IMR-90 (cell line): ENCODE measurements around the gene IQGAP2. TPM values are rescaled to one million over a fixed set of nuclear protein-coding genes. Genes with fewer than 3 reads are reported as not detected.

Source experiments
- ATAC-seq: fragments of 200-7000 bp; cut with Tn5 transposase; 2 replicates; pipeline ENCODE4 v1.9.1; 2020; ENCODE audit warnings: low read depth, mild to moderate bottlenecking, moderate library complexity
- BruUV-seq: library from RNA; stranded (reverse); fragments of 400-500 nt; replicated peaks from 2 replicates; lab custom pipeline; 2021; lab: Mats Ljungman, UMichigan
- CTCF ChIA-PET: fragments of 300-600 bp; formaldehyde crosslinking; extraction: SDS; loops from one replicate; lab custom pipeline; 2021; ENCODE audit warnings: antibody characterized with exemption; lab: Yijun Ruan, JAX
- POLR2A ChIA-PET: fragments of 300-600 bp; sonication (Branson Sonifier 250); formaldehyde crosslinking; loops from one replicate; lab custom pipeline; 2022; ENCODE audit warnings: antibody characterized with exemption; ENCODE audit not compliant: unreplicated experiment; lab: Charles Lee
- DNase-seq: peaks from one replicate; pipeline ENCODE4 v3.0.0; 2013
- H2AFZ ChIP-seq: replicated peaks from 2 replicates; pipeline ENCODE3; 2013; ENCODE audit warnings: low read length, mild to moderate bottlenecking; ENCODE audit not compliant: poor library complexity
- H2AK5ac ChIP-seq: 2 replicates; pipeline ENCODE4 v1.6.1; 2013; ENCODE audit warnings: low read depth, low read length, inconsistent platforms
- H2AK9ac ChIP-seq: replicated peaks from 2 replicates; pipeline ENCODE3; 2013; ENCODE audit warnings: mild to moderate bottlenecking, low read depth, low read length, moderate library complexity; ENCODE audit not compliant: poor library complexity
- H2BK120ac ChIP-seq: 2 replicates; pipeline ENCODE4 v1.6.1; 2013; ENCODE audit warnings: low read depth, low read length, inconsistent platforms
- H2BK15ac ChIP-seq: 3 replicates; pipeline ENCODE4 v1.6.1; 2013; ENCODE audit warnings: low read depth, low read length, inconsistent platforms
- H2BK20ac ChIP-seq: 2 replicates; pipeline ENCODE4 v1.6.1; 2013; ENCODE audit warnings: low read depth, mild to moderate bottlenecking, inconsistent platforms, low read length, moderate library complexity
- H2BK5ac ChIP-seq: 2 replicates; pipeline ENCODE4 v1.6.1; 2013; ENCODE audit warnings: mild to moderate bottlenecking, low read depth, low read length, inconsistent platforms; ENCODE audit not compliant: poor library complexity, severe bottlenecking
- H3K14ac ChIP-seq: replicated peaks from 2 replicates; pipeline ENCODE4 v1.6.1; 2013; ENCODE audit warnings: low read depth, low read length, inconsistent platforms
- H3K18ac ChIP-seq: 2 replicates; pipeline ENCODE4 v1.6.1; 2013; ENCODE audit warnings: low read depth, low read length, control low read depth
- H3K23ac ChIP-seq: 2 replicates; pipeline ENCODE4 v1.6.1; 2013; ENCODE audit warnings: low read depth, low read length, inconsistent platforms
- H3K27ac ChIP-seq: 2 replicates; pipeline ENCODE4 v1.5.1; 2013; ENCODE audit warnings: mild to moderate bottlenecking, control low read depth, low read length; ENCODE audit not compliant: insufficient read depth
- H3K27me3 ChIP-seq: 2 replicates; pipeline ENCODE4 v1.6.1; 2013; ENCODE audit warnings: low read length; ENCODE audit not compliant: control insufficient read depth, insufficient read depth
- H3K36me3 ChIP-seq: 2 replicates; pipeline ENCODE4 v1.6.1; 2013; ENCODE audit warnings: low read length, mixed read lengths; ENCODE audit not compliant: control insufficient read depth, insufficient read depth
- H3K4ac ChIP-seq: 2 replicates; pipeline ENCODE4 v1.6.1; 2013; ENCODE audit warnings: low read depth, low read length, inconsistent platforms
- H3K4me1 ChIP-seq: 2 replicates; pipeline ENCODE4 v1.6.1; 2013; ENCODE audit warnings: low read length, mixed read lengths; ENCODE audit not compliant: control insufficient read depth, insufficient read depth
- H3K4me2 ChIP-seq: 2 replicates; pipeline ENCODE4 v1.6.1; 2013; ENCODE audit warnings: low read depth, mild to moderate bottlenecking, control low read depth, low read length, moderate library complexity
- H3K4me3 ChIP-seq: 2 replicates; pipeline ENCODE4 v1.5.1; 2013; ENCODE audit warnings: low read depth, mild to moderate bottlenecking, control low read depth, low read length, moderate library complexity; ENCODE audit not compliant: insufficient read depth
- H3K56ac ChIP-seq: 2 replicates; pipeline ENCODE4 v1.6.1; 2013; ENCODE audit warnings: low read length, inconsistent platforms; ENCODE audit not compliant: insufficient read depth; ENCODE audit errors: extremely low read depth
- H3K79me1 ChIP-seq, 2 experiments: 2 replicates each; pipeline ENCODE4 v1.6.1; 2013; ENCODE audit warnings: low read length in 2 of 2, inconsistent platforms in 1 of 2, low read depth in 1 of 2
- H3K9ac ChIP-seq: 2 replicates; pipeline ENCODE4 v1.6.1; 2013; ENCODE audit warnings: low read depth, low read length, control low read depth
- H3K9me1 ChIP-seq: 2 replicates; pipeline ENCODE4 v1.6.1; 2013; ENCODE audit warnings: low read length, inconsistent platforms; ENCODE audit not compliant: insufficient read depth
- H3K9me3 ChIP-seq: 2 replicates; pipeline ENCODE4 v1.6.1; 2013; ENCODE audit warnings: low read length; ENCODE audit not compliant: control insufficient read depth, insufficient read depth
- H4K20me1 ChIP-seq: 2 replicates; pipeline ENCODE4 v1.6.1; 2013; ENCODE audit warnings: low read length, inconsistent platforms; ENCODE audit not compliant: insufficient read depth
- H4K5ac ChIP-seq: 2 replicates; pipeline ENCODE4 v1.6.1; 2013; ENCODE audit warnings: mild to moderate bottlenecking, low read depth, low read length, control low read depth
- H4K8ac ChIP-seq, 2 experiments: 2 replicates each; pipeline ENCODE4 v1.6.1; 2013; ENCODE audit warnings: low read depth in 2 of 2, low read length in 2 of 2, control low read depth in 1 of 2, inconsistent platforms in 1 of 2
- H4K91ac ChIP-seq: 2 replicates; pipeline ENCODE4 v1.6.1; 2013; ENCODE audit warnings: low read depth, low read length, inconsistent platforms; ENCODE audit not compliant: insufficient read depth
- CEBPB ChIP-seq: IDR thresholded peaks from 2 replicates; pipeline ENCODE4 v1.6.1; 2012; ENCODE audit warnings: low read depth, low read length, improper control_type of control experiment
- CHD1 ChIP-seq: IDR thresholded peaks from 2 replicates; pipeline ENCODE4 v1.6.1; 2012; ENCODE audit warnings: low read depth, low read length, improper control_type of control experiment
- FOS ChIP-seq: fragments of 150-350 bp; IDR thresholded peaks from 2 replicates; pipeline ENCODE4 v1.6.1; 2016; ENCODE audit warnings: low read depth, low read length
- MAZ ChIP-seq: IDR thresholded peaks from 2 replicates; pipeline ENCODE4 v1.6.1; 2012; ENCODE audit warnings: low read depth, mild to moderate bottlenecking, low read length, improper control_type of control experiment, moderate library complexity, borderline replicate concordance
- NFE2L2 ChIP-seq: fragments of 150-350 bp; IDR thresholded peaks from 2 replicates; pipeline ENCODE4 v1.6.1; 2016; ENCODE audit warnings: low read depth, mild to moderate bottlenecking, low read length
- RCOR1 ChIP-seq: IDR thresholded peaks from 2 replicates; pipeline ENCODE4 v1.6.1; 2012; ENCODE audit warnings: mild to moderate bottlenecking, low read length, improper control_type of control experiment; ENCODE audit not compliant: insufficient replicate concordance
- SMC3 ChIP-seq: fragments of 150-350 bp; IDR thresholded peaks from 2 replicates; pipeline ENCODE4 v1.6.1; 2016; ENCODE audit warnings: low read depth, mild to moderate bottlenecking, antibody characterized with exemption, low read length, moderate library complexity
- WGBS, 2 experiments: methylation state at CpG; one replicate each; pipeline versions ENCODE4 v1.1.5 to v1.1.7; 2013; ENCODE audit warnings: missing lambda C conversion rate in 2 of 2; ENCODE audit not compliant: insufficient read length in 1 of 2; ENCODE audit errors: extremely low coverage in 2 of 2; 5-methylcytosine and 5-hydroxymethylcytosine counted together
- dilution Hi-C: fragments of 300-500 bp; cut with HindIII; formaldehyde crosslinking; loops from one replicate; pipeline ENCODE4 v1.14.3; 2018; ENCODE audit warnings: low sequenced_read_pairs; ENCODE audit not compliant: unreplicated experiment
- in situ Hi-C: fragments of 300-500 bp; cut with MboI; formaldehyde crosslinking; loops from 3 replicates; pipeline ENCODE4 v1.14.3; 2019; ENCODE audit warnings: low sequenced_read_pairs, inconsistent platforms, mixed read lengths
- intact Hi-C: fragments of 100-400 bp; cut with micrococcal nuclease; formaldehyde crosslinking; loops from 2 replicates; pipeline ENCODE4 v1.10.0; 2022
- polyA plus RNA-seq, 3 experiments: library from polyadenylated mRNA; depleted of rRNA; stranded (reverse); fragments of >200 nt; gene quantifications; 2 replicates each; pipeline ENCODE4 v1.2.3, GENCODE V29; 2012; ENCODE audit warnings: low replicate concordance in 1 of 3
- total RNA-seq: library from RNA; depleted of rRNA; stranded (reverse); fragments of >200 nt; gene quantifications from 2 replicates; pipeline ENCODE4 v1.2.3, GENCODE V29; 2012
- TF ChIP-seq, protein P1 (sequence below): conservative IDR thresholded peaks from 2 replicates; pipeline ENCODE4 v1.5.1; 2012; ENCODE audit warnings: mild to moderate bottlenecking, low read depth, low read length, improper control_type of control experiment
- TF ChIP-seq, protein P2 (sequence below): fragments of 150-350 bp; IDR thresholded peaks from 2 replicates; pipeline ENCODE4 v1.6.1; 2017; ENCODE audit warnings: mild to moderate bottlenecking, antibody characterized with exemption, low read length, low read depth

The IQGAP2 gene
- total and polyA plus RNA-seq, 2 of the 4 experiments (the other 2 are of a cell fraction), result 0.21 to 0.36 TPM

DNA sequence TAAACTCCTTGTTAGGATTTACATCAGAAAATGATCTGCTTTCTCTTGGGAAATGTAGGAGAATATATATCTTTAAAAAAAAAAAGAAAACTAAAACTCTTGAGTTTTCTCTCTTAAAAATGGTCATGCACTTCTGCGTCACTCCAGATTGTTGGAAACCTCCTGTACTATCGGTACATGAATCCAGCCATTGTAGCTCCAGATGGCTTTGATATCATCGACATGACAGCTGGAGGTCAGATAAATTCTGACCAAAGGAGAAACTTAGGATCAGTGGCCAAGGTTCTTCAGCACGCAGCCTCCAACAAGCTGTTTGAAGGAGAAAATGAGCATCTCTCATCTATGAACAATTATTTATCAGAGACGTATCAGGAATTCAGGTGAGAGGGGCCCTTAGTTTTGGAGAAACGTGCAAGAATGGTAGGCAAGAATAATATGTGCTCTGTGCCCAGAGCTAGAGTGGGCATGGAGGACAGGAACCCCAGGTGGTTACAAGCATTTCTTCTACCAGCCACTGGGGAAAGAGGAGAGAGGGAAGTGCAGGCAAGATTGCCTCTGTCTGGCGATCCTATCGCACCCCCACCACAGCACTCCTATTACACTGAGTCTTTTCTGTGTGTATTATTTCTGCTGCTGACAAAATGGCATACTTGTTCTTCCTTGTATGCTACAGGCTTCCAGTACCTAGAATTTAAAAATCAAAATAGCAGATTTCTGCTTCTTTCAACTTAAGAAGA lies 271.4 kb downstream of the IQGAP2 start:
- Histone ChIP-seq H2AK9ac (no peak overlapping the region), H3K36me3 (no peaks in the 10 kb centered on the region), H3K4me2 (no peak overlapping the region), H3K27ac (no peak overlapping the region), H3K9me1 (peaks cover 5% of the 10 kb centered on the region; the same call in 1 of the 2 replicates), H2AK5ac (peak overlapping the region; percentile 93), H3K79me1 (no peaks in the 10 kb centered on the region), H2BK120ac (peak overlapping the region; percentile 54), H3K4me3 (no peak overlapping the region), H3K4ac (peak overlapping the region; percentile 34; the same call in 1 of the 2 replicates), H3K9me3 (no peaks in the 10 kb centered on the region), H2BK15ac (peak overlapping the region; percentile 65), H3K14ac (0 out of 2 replicates have a peak overlapping the region, but pooled peaks have one; percentile 1), H3K23ac (no peak overlapping the region), H2BK5ac (no peak overlapping the region), H3K56ac (no peak overlapping the region), H2BK20ac (peak overlapping the region; percentile 57), H4K20me1 (no peaks in the 10 kb centered on the region), H3K27me3 (no peaks in the 10 kb centered on the region), H3K18ac (peak overlapping the region; percentile 62; the same call in 1 of the 2 replicates), H3K9ac (no peak overlapping the region), H4K8ac (no peak overlapping the region), H4K91ac (peak overlapping the region; percentile 84; the same call in 1 of the 2 replicates), H4K5ac (peak overlapping the region; percentile 48; the same call in 1 of the 2 replicates), H3K4me1 (peaks cover 7% of the 10 kb centered on the region), H2AFZ (no peak overlapping the region)
- WGBS, 2 experiments, result no CpG with 5 or more reads among the region's 8 CpGs
- BruUV-seq, result no TSS peak
- in situ Hi-C loops, result no loop called here
- intact Hi-C loops, result no loop called here
- ATAC-seq (no peak), DNase-seq (no peak)
- POLR2A ChIA-PET, result no interaction called here
- no peak for TF ChIP-seq RCOR1
- no peak for TF ChIP-seq FOS
- TF ChIP-seq SMC3, result no peak
- TF ChIP-seq CEBPB, result no peak
- no peak for TF ChIP-seq NFE2L2
- TF ChIP-seq, protein P1, sequence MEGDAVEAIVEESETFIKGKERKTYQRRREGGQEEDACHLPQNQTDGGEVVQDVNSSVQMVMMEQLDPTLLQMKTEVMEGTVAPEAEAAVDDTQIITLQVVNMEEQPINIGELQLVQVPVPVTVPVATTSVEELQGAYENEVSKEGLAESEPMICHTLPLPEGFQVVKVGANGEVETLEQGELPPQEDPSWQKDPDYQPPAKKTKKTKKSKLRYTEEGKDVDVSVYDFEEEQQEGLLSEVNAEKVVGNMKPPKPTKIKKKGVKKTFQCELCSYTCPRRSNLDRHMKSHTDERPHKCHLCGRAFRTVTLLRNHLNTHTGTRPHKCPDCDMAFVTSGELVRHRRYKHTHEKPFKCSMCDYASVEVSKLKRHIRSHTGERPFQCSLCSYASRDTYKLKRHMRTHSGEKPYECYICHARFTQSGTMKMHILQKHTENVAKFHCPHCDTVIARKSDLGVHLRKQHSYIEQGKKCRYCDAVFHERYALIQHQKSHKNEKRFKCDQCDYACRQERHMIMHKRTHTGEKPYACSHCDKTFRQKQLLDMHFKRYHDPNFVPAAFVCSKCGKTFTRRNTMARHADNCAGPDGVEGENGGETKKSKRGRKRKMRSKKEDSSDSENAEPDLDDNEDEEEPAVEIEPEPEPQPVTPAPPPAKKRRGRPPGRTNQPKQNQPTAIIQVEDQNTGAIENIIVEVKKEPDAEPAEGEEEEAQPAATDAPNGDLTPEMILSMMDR, result no peak
- TF ChIP-seq CHD1, result no peak
- TF ChIP-seq, protein P2, sequence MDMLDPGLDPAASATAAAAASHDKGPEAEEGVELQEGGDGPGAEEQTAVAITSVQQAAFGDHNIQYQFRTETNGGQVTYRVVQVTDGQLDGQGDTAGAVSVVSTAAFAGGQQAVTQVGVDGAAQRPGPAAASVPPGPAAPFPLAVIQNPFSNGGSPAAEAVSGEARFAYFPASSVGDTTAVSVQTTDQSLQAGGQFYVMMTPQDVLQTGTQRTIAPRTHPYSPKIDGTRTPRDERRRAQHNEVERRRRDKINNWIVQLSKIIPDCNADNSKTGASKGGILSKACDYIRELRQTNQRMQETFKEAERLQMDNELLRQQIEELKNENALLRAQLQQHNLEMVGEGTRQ, result no peak
- no peak for TF ChIP-seq MAZ
- CTCF ChIA-PET, result interaction anchor here (1.1 kb wide), 1 partner anchor 100 kb away, joined by 3 read pairs; no protein-coding TSS in a partner anchor
- dilution Hi-C loops, result no loop called here
